Panc1 (cell line): Measurements from ENCODE around the gene C11orf16. TPM values are rescaled to one million over a fixed set of nuclear protein-coding genes. Genes with fewer than 3 reads are reported as not detected.
"Not testable (repeated sequence)": the region's sequence is repeated elsewhere in the genome, so short reads cannot be mapped to it uniquely, and the experiment has no call there.

ENCODE experiments used
- ATAC-seq: fragments of 200-7000 bp; cut with Tn5 transposase; 2 replicates; pipeline ENCODE4 v1.9.1; 2020; ENCODE audit warnings: mild to moderate bottlenecking, moderate library complexity
- Bru-seq: library from RNA; stranded (reverse); fragments of 400-500 nt; gene quantifications from one replicate; lab custom pipeline; 2021; lab: Mats Ljungman, UMichigan
- BruChase-seq, 2 experiments: library from RNA; stranded (reverse); fragments of 400-500 nt; gene quantifications; one replicate each; lab custom pipeline; 2021; lab: Mats Ljungman, UMichigan
- BruUV-seq: library from RNA; stranded (reverse); fragments of 400-500 nt; replicated peaks from 2 replicates; lab custom pipeline; 2021; lab: Mats Ljungman, UMichigan
- CTCF ChIA-PET: fragments of 300-600 bp; sonication (Branson Sonifier 250); formaldehyde crosslinking; loops from one replicate; lab custom pipeline; 2022; ENCODE audit warnings: antibody characterized with exemption; lab: Charles Lee
- POLR2A ChIA-PET: fragments of 300-600 bp; sonication (Branson Sonifier 250); formaldehyde crosslinking; loops from one replicate; lab custom pipeline; 2022; ENCODE audit warnings: antibody characterized with exemption; lab: Charles Lee
- DNase-seq: peaks from one replicate; pipeline ENCODE4 v3.0.0-alpha.2; 2010; ENCODE audit warnings: low read depth, low spot score
- H3K27ac ChIP-seq: 2 replicates; pipeline ENCODE4 v1.5.1; 2011; ENCODE audit warnings: mild to moderate bottlenecking, low read length, inconsistent platforms
- H3K27me3 ChIP-seq: fragments of 200-500 bp; sonication (Bioruptor generic); 2 replicates; pipeline ENCODE4 v1.6.0; 2014; ENCODE audit warnings: low read length, inconsistent platforms; ENCODE audit not compliant: control insufficient read depth, insufficient read depth
- H3K36me3 ChIP-seq: fragments of 200-500 bp; sonication (Bioruptor generic); 2 replicates; pipeline ENCODE4 v1.5.1; 2014; ENCODE audit warnings: inconsistent platforms, mild to moderate bottlenecking, low read length, moderate library complexity; ENCODE audit not compliant: control insufficient read depth, insufficient read depth
- H3K4me1 ChIP-seq: 2 replicates; pipeline ENCODE4 v1.5.1; 2011; ENCODE audit warnings: inconsistent platforms, mild to moderate bottlenecking, low read length, moderate library complexity; ENCODE audit not compliant: control insufficient read depth, insufficient read depth
- H3K4me3 ChIP-seq, 2 experiments: 2 replicates each; pipeline ENCODE4 v1.5.1; 2011 to 2012; ENCODE audit warnings: low read depth in 2 of 2, low read length in 2 of 2, mild to moderate bottlenecking in 2 of 2, inconsistent platforms in 1 of 2, moderate library complexity in 1 of 2
- H3K9me3 ChIP-seq: fragments of 200-500 bp; sonication (Bioruptor generic); 2 replicates; pipeline ENCODE4 v1.5.1; 2014; ENCODE audit warnings: low read depth, mild to moderate bottlenecking, inconsistent platforms, low read length, moderate library complexity; ENCODE audit not compliant: control insufficient read depth, insufficient read depth
- CTCF ChIP-seq: fragments of 450-650 bp; IDR thresholded peaks from 2 replicates; pipeline ENCODE4 v1.5.1; 2017; ENCODE audit warnings: mild to moderate bottlenecking
- POLR2AphosphoS5 ChIP-seq: IDR thresholded peaks from 2 replicates; pipeline ENCODE4 v1.6.1; 2012; ENCODE audit warnings: mild to moderate bottlenecking, low read depth, low read length, moderate library complexity
- REST ChIP-seq, 2 experiments: IDR thresholded peaks; 2 replicates each; pipeline ENCODE4 v1.6.1; 2011 to 2012; ENCODE audit warnings: low read depth in 2 of 2, control low read depth in 1 of 2, low read length in 1 of 2, mild to moderate bottlenecking in 1 of 2, moderate library complexity in 1 of 2; ENCODE audit not compliant: insufficient read depth in 1 of 2
- SIN3A ChIP-seq: IDR thresholded peaks from 2 replicates; pipeline ENCODE4 v1.6.1; 2012; ENCODE audit warnings: low read depth, mild to moderate bottlenecking, low read length, moderate library complexity, borderline replicate concordance; ENCODE audit not compliant: insufficient read depth
- TCF7L2 ChIP-seq: IDR thresholded peaks from 2 replicates; pipeline ENCODE4 v1.6.1; 2011; ENCODE audit warnings: mild to moderate bottlenecking, low read depth, low read length, inconsistent platforms
- in situ Hi-C: cut with HindIII; loops from 2 replicates; pipeline ENCODE4 v1.10.0; 2016; ENCODE audit warnings: low sequenced_read_pairs, low pct_unique_long_range_greater_than_20kb
- intact Hi-C: fragments of 100-400 bp; cut with micrococcal nuclease; formaldehyde crosslinking; loops from one replicate; pipeline ENCODE4 v1.10.0; 2022; ENCODE audit not compliant: unreplicated experiment
- long read RNA-seq: library from polyadenylated mRNA; unstranded; transcript quantifications from one replicate; pipeline ENCODE4 v2.0.0, GENCODE V29; 2021; ENCODE audit not compliant: unreplicated experiment
- polyA plus RNA-seq: library from polyadenylated mRNA; unstranded; fragments of >200 nt; gene quantifications from one replicate; pipeline ENCODE4 v1.2.1, GENCODE V29; 2012; ENCODE audit warnings: missing spikeins; ENCODE audit not compliant: insufficient read length
- total RNA-seq: library from RNA; stranded (reverse); gene quantifications from one replicate; pipeline ENCODE4 v1.2.1, GENCODE V29; 2021; ENCODE audit not compliant: unreplicated experiment

The C11orf16 gene
- total RNA-seq (0.15 TPM), Bru-seq, nascent RNA (percentile 17 among the genes with signal in this experiment), BruChase-seq, experiment 1, labeled RNA remaining after a 2-hour chase (percentile 7 among the genes with signal in this experiment), BruChase-seq, experiment 2, labeled RNA remaining after a 6-hour chase (percentile 15 among the genes with signal in this experiment)
- polyA plus RNA-seq: 0.53 TPM
- long read RNA-seq, partial matches to known transcripts: 0 of 2 reads
- long read RNA-seq, other reads (novel, unspliced or antisense): 2 of 2 reads

- ATAC-seq: peak; percentile 59
- BruUV-seq: no TSS peak
- POLR2A ChIA-PET: interaction anchor here (0.5 kb wide), 2 partner anchors 20 to 455 kb away, joined by 4 to 7 read pairs; no protein-coding TSS in a partner anchor
- DNase-seq: no peak
- Histone ChIP-seq H3K9me3 (no peaks in the 10 kb centered on the region), H3K36me3 (no peaks in the 10 kb centered on the region), H3K4me3 (no peak within 1 kb of the TSS), H3K27me3 (no peaks in the 10 kb centered on the region), H3K27ac (no peak within 1 kb of the TSS), H3K4me1 (no peaks in the 10 kb centered on the region; the same call in 1 of the 2 replicates)
- CTCF ChIA-PET: no interaction called here
- intact Hi-C loops: no loop called here
- TF ChIP-seq POLR2AphosphoS5: no peak
- TF ChIP-seq CTCF: no peak
- no peak for TF ChIP-seq SIN3A
- in situ Hi-C loops: no loop called here
Measured at GRCh38 chr11:8932564-8933180, at the start of gene C11orf16. Gene C11orf16 (minus strand): TSS chr11:8932947. CDS start chr11:8932308, 639 bp downstream.

- intact Hi-C loops: no loop called here
- in situ Hi-C loops: no loop called here
- TF ChIP-seq POLR2AphosphoS5 (no peak), CTCF (no peak), SIN3A (no peak), TCF7L2 (no peak), REST (IDR thresholded peaks at IDR 0.05; ENCODE audit: insufficient read depth in 1 of 2, low read depth in 2 of 2, low read length in 1 of 2) (no peak)
- Histone ChIP-seq H3K4me3 (no peak overlapping the region), H3K4me1 (no peaks in the 10 kb centered on the region), H3K27me3 (no peaks in the 10 kb centered on the region), H3K27ac (no peak overlapping the region), H3K9me3 (no peaks in the 10 kb centered on the region), H3K36me3 (no peaks in the 10 kb centered on the region)
- DNase-seq: no peak
- BruUV-seq: no TSS peak
- POLR2A ChIA-PET: no interaction called here
- CTCF ChIA-PET: interaction anchor here (0.7 kb wide), 1 partner anchor 158 kb away, joined by 10 read pairs; no protein-coding TSS in a partner anchor
- peak; percentile 19; the same call in 1 of the 2 replicates for ATAC-seq
Measured at GRCh38 chr11:8980485-8980884, 47.7 kb upstream of the C11orf16 start.

GRCh38 chr11:8979365-8979764 lies 46.6 kb upstream of the C11orf16 start:
- H3K36me3 ChIP-seq, H3K4me1 ChIP-seq, intact Hi-C loops, H3K4me3 ChIP-seq, H3K9me3 ChIP-seq, in situ Hi-C loops, DNase-seq, POLR2A ChIA-PET, BruUV-seq, ATAC-seq, H3K27me3 ChIP-seq, H3K27ac ChIP-seq: not testable (repeated sequence)
- CTCF ChIA-PET: interaction anchor here (0.6 kb wide), 1 partner anchor 276 kb away, joined by 8 read pairs; no protein-coding TSS in a partner anchor
